Keratinocyte (primary cell): ENCODE measurements around the gene SMOC1. TPM values are rescaled to one million over a fixed set of nuclear protein-coding genes. Genes with fewer than 3 reads are reported as not detected.

Experiments used
- DNase-seq: peaks from one replicate; pipeline ENCODE4 v3.0.0-alpha.2; 2011; ENCODE audit warnings: low read depth, missing footprints, low spot score
- FAIRE-seq: peaks from 2 replicates; lab custom pipeline; 2011; peaks lifted over from hg19 to GRCh38; lab: Jason Lieb, UNC
- H2AFZ ChIP-seq: 2 replicates; pipeline ENCODE4 v1.6.0; 2012; ENCODE audit warnings: low read length, control low read depth, inconsistent platforms; ENCODE audit not compliant: control insufficient read depth
- H3K27ac ChIP-seq: 2 replicates; pipeline ENCODE4 v1.5.1; 2011; ENCODE audit warnings: low read length; ENCODE audit not compliant: control insufficient read depth, insufficient read depth
- H3K27me3 ChIP-seq: 3 replicates; pipeline ENCODE4 v1.6.0; 2011; ENCODE audit warnings: low read length; ENCODE audit not compliant: control insufficient read depth, insufficient read depth; ENCODE audit errors: extremely low read depth
- H3K36me3 ChIP-seq, 2 experiments: 2 replicates in 1 of 2; 3 replicates in 1 of 2; pipeline ENCODE4 v1.5.1; 2011; ENCODE audit warnings: low read length in 2 of 2, mild to moderate bottlenecking in 1 of 2; ENCODE audit not compliant: control insufficient read depth in 2 of 2, insufficient read depth in 2 of 2; ENCODE audit errors: extremely low read depth in 1 of 2
- H3K4me1 ChIP-seq: 3 replicates; pipeline ENCODE4 v1.5.1; 2011; ENCODE audit warnings: low read length; ENCODE audit not compliant: control insufficient read depth, insufficient read depth; ENCODE audit errors: extremely low read depth
- H3K4me2 ChIP-seq: 3 replicates; pipeline ENCODE4 v1.6.0; 2011; ENCODE audit warnings: low read depth, low read length; ENCODE audit not compliant: control insufficient read depth, insufficient read depth; ENCODE audit errors: extremely low read depth
- H3K4me3 ChIP-seq, 3 experiments: fragments of 200-600 bp in 1 of 3; sonication (generic) in 1 of 3; 2 replicates in 2 of 3; 3 replicates in 1 of 3; pipeline ENCODE4 v1.5.1; 2011 to 2016; ENCODE audit warnings: low read length in 3 of 3, mild to moderate bottlenecking in 3 of 3, control low read depth in 2 of 3, inconsistent platforms in 1 of 3, low read depth in 1 of 3, mixed read lengths in 1 of 3, mixed run types in 1 of 3, moderate library complexity in 1 of 3; ENCODE audit not compliant: control insufficient read depth in 2 of 3, insufficient read depth in 2 of 3; ENCODE audit errors: extremely low read depth in 1 of 3
- H3K79me2 ChIP-seq: 2 replicates; pipeline ENCODE4 v1.6.0; 2012; ENCODE audit warnings: low read length; ENCODE audit not compliant: control insufficient read depth, insufficient read depth
- H3K9ac ChIP-seq: 3 replicates; pipeline ENCODE4 v1.6.0; 2011; ENCODE audit warnings: low read length; ENCODE audit not compliant: control insufficient read depth, insufficient read depth; ENCODE audit errors: extremely low read depth
- H3K9me1 ChIP-seq: 3 replicates; pipeline ENCODE4 v1.6.0; 2011; ENCODE audit warnings: low read length; ENCODE audit not compliant: control insufficient read depth, insufficient read depth; ENCODE audit errors: extremely low read depth
- H3K9me3 ChIP-seq: 2 replicates; pipeline ENCODE4 v1.5.1; 2012; ENCODE audit warnings: low read depth, low read length; ENCODE audit not compliant: control insufficient read depth
- H4K20me1 ChIP-seq: 3 replicates; pipeline ENCODE4 v1.6.0; 2011; ENCODE audit warnings: low read length; ENCODE audit not compliant: control insufficient read depth, insufficient read depth; ENCODE audit errors: extremely low read depth
- EZH2 ChIP-seq: IDR thresholded peaks from one replicate; pipeline ENCODE4 v1.6.1; 2012; ENCODE audit warnings: inconsistent platforms, mild to moderate bottlenecking, low read length, moderate library complexity
- dilution Hi-C: fragments of 300-500 bp; cut with MboI; formaldehyde crosslinking; loops from one replicate; pipeline ENCODE4 v1.7.0; 2020; ENCODE audit warnings: low sequenced_read_pairs; ENCODE audit not compliant: extremely low pct_ligation_motif_present
- polyA plus RNA-seq, 5 experiments: library from polyadenylated mRNA; depleted of rRNA in 3 of 5; stranded (reverse) in 3 of 5; stranded (forward) in 1 of 5; unstranded in 1 of 5; fragments of >200 nt; gene quantifications; 1 replicate in 1 of 5; 2 replicates in 3 of 5; 3 replicates in 1 of 5; pipeline versions ENCODE4 v1.2.1 to v1.2.3, GENCODE V29; 2011 to 2012; ENCODE audit warnings: missing spikeins in 2 of 5, low read depth in 1 of 5, low replicate concordance in 1 of 5
- TF ChIP-seq, protein P1 (sequence below), 3 experiments: IDR thresholded peaks in 1 of 3; conservative IDR thresholded peaks in 1 of 3; optimal IDR thresholded peaks in 1 of 3; 2 replicates in 2 of 3; 3 replicates in 1 of 3; pipeline versions ENCODE3 to v1.5.1; 2011; ENCODE audit warnings: low read length in 3 of 3, mild to moderate bottlenecking in 3 of 3, moderate library complexity in 2 of 3, control low read depth in 1 of 3, inconsistent platforms in 1 of 3; ENCODE audit not compliant: insufficient read depth in 2 of 3; ENCODE audit errors: extremely low read depth in 1 of 3

The SMOC1 gene
- polyA plus RNA-seq, 1 donor (not counting 4 experiments of a cell fraction or from before 2014, with no cell fraction given): 6.0 TPM

DNA sequence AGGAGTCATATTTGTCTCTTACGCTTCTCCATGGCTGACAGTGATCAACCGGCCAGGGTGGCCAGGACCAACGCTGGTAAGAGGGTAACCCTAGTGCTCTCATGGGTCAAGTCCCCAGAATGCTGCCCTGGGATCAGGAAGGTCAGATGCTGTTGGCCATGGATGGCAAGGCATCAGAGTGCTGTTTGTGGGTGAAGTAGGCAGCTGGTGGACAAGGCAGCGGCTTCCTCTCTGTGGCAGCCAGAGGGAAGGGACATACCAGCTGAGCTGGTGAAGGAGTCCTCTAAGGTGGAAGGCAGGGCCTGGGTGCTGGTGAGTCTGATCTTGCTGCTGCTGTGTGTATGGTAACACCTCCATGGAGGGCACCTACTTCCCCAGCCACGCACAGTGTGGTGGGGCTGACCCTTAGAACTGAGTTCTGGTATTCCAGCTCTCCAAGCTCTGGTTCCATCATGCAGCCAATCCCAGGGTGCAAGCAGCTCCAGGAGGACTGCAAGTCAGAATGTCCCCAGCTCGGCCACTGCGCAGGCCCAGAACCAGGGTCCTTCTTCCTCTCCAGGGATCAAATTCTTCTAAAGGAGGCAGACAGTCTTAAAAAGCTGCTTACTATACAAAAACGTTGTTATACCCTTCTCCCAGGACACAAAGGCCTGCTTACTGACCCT, 13.4 kb upstream of the SMOC1 start:
- dilution Hi-C loops: no loop called here
- H3K9me3 ChIP-seq: peaks cover 6% of the 10 kb centered on the region
- H3K4me1 ChIP-seq: no peaks in the 10 kb centered on the region
- DNase-seq (no peak), FAIRE-seq (no peak)
- H2AFZ ChIP-seq: no peak overlapping the region
- no peak overlapping the region for H3K4me3 ChIP-seq
- no peaks in the 10 kb centered on the region for H3K79me2 ChIP-seq
- H4K20me1 ChIP-seq: no peaks in the 10 kb centered on the region
- no peak overlapping the region for H3K4me2 ChIP-seq
- H3K36me3 ChIP-seq: no peaks in the 10 kb centered on the region
- H3K9ac ChIP-seq: no peak overlapping the region
- H3K9me1 ChIP-seq: no peaks in the 10 kb centered on the region
- no peak for TF ChIP-seq EZH2
- TF ChIP-seq, protein P1, sequence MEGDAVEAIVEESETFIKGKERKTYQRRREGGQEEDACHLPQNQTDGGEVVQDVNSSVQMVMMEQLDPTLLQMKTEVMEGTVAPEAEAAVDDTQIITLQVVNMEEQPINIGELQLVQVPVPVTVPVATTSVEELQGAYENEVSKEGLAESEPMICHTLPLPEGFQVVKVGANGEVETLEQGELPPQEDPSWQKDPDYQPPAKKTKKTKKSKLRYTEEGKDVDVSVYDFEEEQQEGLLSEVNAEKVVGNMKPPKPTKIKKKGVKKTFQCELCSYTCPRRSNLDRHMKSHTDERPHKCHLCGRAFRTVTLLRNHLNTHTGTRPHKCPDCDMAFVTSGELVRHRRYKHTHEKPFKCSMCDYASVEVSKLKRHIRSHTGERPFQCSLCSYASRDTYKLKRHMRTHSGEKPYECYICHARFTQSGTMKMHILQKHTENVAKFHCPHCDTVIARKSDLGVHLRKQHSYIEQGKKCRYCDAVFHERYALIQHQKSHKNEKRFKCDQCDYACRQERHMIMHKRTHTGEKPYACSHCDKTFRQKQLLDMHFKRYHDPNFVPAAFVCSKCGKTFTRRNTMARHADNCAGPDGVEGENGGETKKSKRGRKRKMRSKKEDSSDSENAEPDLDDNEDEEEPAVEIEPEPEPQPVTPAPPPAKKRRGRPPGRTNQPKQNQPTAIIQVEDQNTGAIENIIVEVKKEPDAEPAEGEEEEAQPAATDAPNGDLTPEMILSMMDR (optimal IDR thresholded peaks at IDR 0.05 in 1 of 3, IDR thresholded peaks at IDR 0.05 in 1 of 3, conservative IDR thresholded peaks at IDR 0.05 in 1 of 3; ENCODE audit: extremely low read depth in 1 of 3, insufficient read depth in 2 of 3, low read length in 3 of 3): no peak
- H3K27ac ChIP-seq: no peak overlapping the region
- no peaks in the 10 kb centered on the region for H3K27me3 ChIP-seq

DNA sequence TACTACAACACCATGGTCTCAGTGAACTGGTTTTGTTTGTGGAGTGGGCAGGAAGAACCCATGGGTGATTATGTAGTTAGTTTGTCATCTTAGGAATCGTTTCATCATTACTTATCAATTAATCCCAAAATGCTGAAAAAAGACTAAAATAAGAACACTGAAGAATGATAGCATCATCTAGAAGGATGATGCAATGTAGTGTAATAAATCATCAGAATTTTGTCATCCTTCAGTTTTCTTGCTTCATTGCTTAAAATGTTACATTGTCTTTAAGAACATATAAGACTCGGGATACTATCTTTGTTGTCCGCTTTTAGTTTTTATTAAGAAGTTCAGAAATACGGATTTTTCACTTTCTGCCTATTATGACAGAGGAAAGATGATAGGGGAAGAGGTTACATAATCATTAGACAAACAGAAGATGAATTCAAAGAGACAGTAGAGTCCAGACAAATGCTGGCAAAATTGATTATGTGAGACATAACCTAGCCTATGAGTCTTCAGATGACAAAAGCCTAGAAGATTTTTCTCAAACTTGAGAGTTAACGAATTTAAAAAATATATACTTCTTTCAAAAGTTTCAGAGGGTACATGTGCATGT, 10.8 kb upstream of the SMOC1 start:
- DNase-seq: no peak
- no peak for FAIRE-seq
- H2AFZ ChIP-seq: no peak overlapping the region
- TF ChIP-seq EZH2: no peak
- TF ChIP-seq, protein P1 (optimal IDR thresholded peaks at IDR 0.05 in 1 of 3, IDR thresholded peaks at IDR 0.05 in 1 of 3, conservative IDR thresholded peaks at IDR 0.05 in 1 of 3; ENCODE audit: extremely low read depth in 1 of 3, insufficient read depth in 2 of 3, low read length in 3 of 3): no peak
- H3K36me3 ChIP-seq: no peaks in the 10 kb centered on the region
- no peak overlapping the region for H3K27ac ChIP-seq
- H3K9ac ChIP-seq: no peak overlapping the region
- H3K4me3 ChIP-seq: no peak overlapping the region
- no peaks in the 10 kb centered on the region for H3K79me2 ChIP-seq
- H3K27me3 ChIP-seq: no peaks in the 10 kb centered on the region
- no peak overlapping the region for H3K4me2 ChIP-seq
- no peaks in the 10 kb centered on the region for H3K4me1 ChIP-seq
- peaks cover 6% of the 10 kb centered on the region for H3K9me3 ChIP-seq
- H4K20me1 ChIP-seq: no peaks in the 10 kb centered on the region
- dilution Hi-C loops: no loop called here
- no peaks in the 10 kb centered on the region for H3K9me1 ChIP-seq
